ENCODE data around the gene PLPP3.

DNA sequence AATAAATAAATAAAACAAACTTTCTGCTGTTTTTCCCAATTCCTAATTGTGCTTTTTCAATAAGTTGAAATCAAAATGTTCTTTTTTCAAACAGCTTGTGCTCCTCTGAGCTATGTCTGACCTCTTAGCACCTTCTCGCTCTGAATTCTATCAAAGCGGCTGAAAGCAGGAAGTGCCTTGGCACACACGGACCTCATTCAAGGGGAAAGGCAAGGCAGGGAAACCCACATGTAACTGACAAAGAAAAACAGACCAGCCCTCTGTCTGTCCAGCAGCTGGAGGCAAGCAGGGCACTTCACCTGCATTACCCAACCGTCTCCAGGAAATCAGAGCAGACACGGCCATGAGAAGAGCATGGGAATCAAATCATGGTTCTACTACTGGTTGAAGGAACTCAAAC, 56.7 kb downstream of the PLPP3 start:
- TF ChIP-seq, protein P1, sequence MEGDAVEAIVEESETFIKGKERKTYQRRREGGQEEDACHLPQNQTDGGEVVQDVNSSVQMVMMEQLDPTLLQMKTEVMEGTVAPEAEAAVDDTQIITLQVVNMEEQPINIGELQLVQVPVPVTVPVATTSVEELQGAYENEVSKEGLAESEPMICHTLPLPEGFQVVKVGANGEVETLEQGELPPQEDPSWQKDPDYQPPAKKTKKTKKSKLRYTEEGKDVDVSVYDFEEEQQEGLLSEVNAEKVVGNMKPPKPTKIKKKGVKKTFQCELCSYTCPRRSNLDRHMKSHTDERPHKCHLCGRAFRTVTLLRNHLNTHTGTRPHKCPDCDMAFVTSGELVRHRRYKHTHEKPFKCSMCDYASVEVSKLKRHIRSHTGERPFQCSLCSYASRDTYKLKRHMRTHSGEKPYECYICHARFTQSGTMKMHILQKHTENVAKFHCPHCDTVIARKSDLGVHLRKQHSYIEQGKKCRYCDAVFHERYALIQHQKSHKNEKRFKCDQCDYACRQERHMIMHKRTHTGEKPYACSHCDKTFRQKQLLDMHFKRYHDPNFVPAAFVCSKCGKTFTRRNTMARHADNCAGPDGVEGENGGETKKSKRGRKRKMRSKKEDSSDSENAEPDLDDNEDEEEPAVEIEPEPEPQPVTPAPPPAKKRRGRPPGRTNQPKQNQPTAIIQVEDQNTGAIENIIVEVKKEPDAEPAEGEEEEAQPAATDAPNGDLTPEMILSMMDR (IDR thresholded peaks at IDR 0.05) = no peak
- no peak for TF ChIP-seq POLR2A (IDR thresholded peaks at IDR 0.05)

Measured in testis (tissue), 2 donors.